ENCODE measurements around the gene GK.
"Not testable (repeated sequence)": the region's sequence is repeated elsewhere in the genome, so short reads cannot be mapped to it uniquely, and the experiment has no call there.

GK gene

GRCh38 chrX:30751497-30751896, 98.3 kb downstream of the GK start:
- no peak for DNase-seq
- Histone ChIP-seq H3K36me3 (replicated peaks) (no peaks in the 10 kb centered on the region), H3K4me3 (ENCODE audit: low read depth, low read length) (no peak overlapping the region), H3K27ac (no peak overlapping the region), H3K27me3 (replicated peaks) (no peaks in the 10 kb centered on the region)
- in situ Hi-C loops (cut with HindIII; ENCODE audit: low pct_ligation_motif_present, low sequenced_read_pairs), result no loop called here
- TF ChIP-seq, protein P1, sequence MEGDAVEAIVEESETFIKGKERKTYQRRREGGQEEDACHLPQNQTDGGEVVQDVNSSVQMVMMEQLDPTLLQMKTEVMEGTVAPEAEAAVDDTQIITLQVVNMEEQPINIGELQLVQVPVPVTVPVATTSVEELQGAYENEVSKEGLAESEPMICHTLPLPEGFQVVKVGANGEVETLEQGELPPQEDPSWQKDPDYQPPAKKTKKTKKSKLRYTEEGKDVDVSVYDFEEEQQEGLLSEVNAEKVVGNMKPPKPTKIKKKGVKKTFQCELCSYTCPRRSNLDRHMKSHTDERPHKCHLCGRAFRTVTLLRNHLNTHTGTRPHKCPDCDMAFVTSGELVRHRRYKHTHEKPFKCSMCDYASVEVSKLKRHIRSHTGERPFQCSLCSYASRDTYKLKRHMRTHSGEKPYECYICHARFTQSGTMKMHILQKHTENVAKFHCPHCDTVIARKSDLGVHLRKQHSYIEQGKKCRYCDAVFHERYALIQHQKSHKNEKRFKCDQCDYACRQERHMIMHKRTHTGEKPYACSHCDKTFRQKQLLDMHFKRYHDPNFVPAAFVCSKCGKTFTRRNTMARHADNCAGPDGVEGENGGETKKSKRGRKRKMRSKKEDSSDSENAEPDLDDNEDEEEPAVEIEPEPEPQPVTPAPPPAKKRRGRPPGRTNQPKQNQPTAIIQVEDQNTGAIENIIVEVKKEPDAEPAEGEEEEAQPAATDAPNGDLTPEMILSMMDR (IDR thresholded peaks at IDR 0.05; ENCODE audit: low read depth, low read length, missing control alignments), result no peak

DNA sequence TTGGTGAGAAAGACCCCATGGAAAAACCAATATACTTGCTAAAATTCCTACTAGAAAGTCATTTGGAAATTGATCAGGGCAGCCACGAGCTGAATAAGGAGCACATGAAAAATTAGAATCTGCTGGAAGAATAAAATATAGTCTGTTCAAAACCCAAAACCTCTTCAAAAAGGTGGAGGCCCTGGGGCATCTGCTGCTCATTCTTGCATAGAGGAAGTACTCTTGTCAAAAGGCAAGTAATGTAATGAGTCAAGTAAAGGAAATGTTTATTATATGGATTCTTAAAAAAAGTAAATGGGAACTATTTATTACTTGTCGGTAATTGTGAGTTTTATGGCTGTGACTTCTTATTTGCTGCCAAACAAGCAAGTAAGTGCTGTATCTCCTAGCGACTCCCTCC, 109.5 kb downstream of the GK start:
- no peaks in the 10 kb centered on the region for H3K27me3 ChIP-seq (replicated peaks)
- H3K27ac ChIP-seq, result no peak overlapping the region
- in situ Hi-C loops (cut with HindIII; ENCODE audit: low pct_ligation_motif_present, low sequenced_read_pairs), result no loop called here
- H3K36me3 ChIP-seq (replicated peaks), result no peaks in the 10 kb centered on the region
- no peak for DNase-seq
- H3K4me3 ChIP-seq (ENCODE audit: low read depth, low read length), result no peak overlapping the region
- TF ChIP-seq, protein P1 (IDR thresholded peaks at IDR 0.05; ENCODE audit: low read depth, low read length, missing control alignments), result no peak

DNA sequence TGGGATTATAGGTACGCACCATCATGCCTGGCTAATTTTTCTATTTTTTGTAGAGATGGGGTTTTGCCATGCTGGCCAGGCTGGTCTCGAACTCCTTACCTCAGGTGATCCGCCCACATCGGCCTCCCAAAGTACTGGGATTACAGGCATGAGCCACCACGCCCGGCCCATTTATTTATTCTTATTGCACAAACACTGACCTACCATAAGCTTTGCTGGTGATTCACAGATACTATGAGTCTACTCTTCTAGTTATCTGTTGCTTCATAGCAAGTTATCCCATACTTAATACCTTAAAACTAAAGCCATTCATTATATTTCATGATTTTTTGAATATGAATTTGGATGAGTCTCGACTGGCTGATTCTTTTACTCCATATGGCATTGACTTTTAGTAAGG, 120.5 kb downstream of the GK start:
- in situ Hi-C loops (cut with HindIII; ENCODE audit: low pct_ligation_motif_present, low sequenced_read_pairs); H3K27me3 ChIP-seq (replicated peaks); DNase-seq; H3K4me3 ChIP-seq (ENCODE audit: low read depth, low read length); H3K36me3 ChIP-seq (replicated peaks); H3K27ac ChIP-seq: not testable (repeated sequence)

GRCh38 chrX:30777575-30777974, 124.4 kb downstream of the GK start:
- H3K4me3 ChIP-seq (ENCODE audit: low read depth, low read length), result no peak overlapping the region
- H3K27me3 ChIP-seq (replicated peaks), result no peaks in the 10 kb centered on the region
- TF ChIP-seq, protein P1 (IDR thresholded peaks at IDR 0.05; ENCODE audit: low read depth, low read length, missing control alignments), result no peak
- no peaks in the 10 kb centered on the region for H3K36me3 ChIP-seq (replicated peaks)
- DNase-seq, result no peak
- no peak overlapping the region for H3K27ac ChIP-seq
- in situ Hi-C loops (cut with HindIII; ENCODE audit: low pct_ligation_motif_present, low sequenced_read_pairs), result no loop called here

DNA sequence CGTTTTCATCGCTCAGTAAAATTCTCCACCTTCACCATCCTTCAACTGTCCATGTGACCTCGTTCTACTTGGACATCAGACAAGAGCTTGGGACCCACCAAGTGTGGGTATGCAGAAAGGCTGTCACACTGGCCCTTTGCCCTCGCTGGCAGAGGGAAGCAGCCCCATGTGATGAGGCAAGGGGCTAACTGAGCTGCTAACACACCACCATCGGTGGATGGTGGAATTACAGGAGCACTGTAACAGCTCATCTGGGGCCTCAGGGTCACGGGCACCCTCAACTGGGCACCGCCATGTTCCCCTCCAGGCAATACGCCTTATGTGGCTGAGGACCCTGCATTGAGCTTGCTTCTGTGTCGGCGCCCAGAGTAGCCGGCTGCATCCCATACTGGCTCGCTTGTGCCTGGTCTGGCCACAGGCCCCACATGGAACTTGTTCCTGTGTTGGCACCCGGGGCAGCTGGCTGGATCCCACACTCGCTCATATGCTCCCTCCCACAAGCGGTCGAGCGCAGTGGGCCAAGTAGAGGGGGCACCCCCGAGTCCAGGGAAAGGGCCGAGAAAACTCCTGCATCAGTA, 126.3 kb downstream of the GK start:
- in situ Hi-C loops (cut with HindIII; ENCODE audit: low pct_ligation_motif_present, low sequenced_read_pairs), result no loop called here
- Histone ChIP-seq H3K4me3 (ENCODE audit: low read depth, low read length) (no peak overlapping the region), H3K27ac (no peak overlapping the region), H3K36me3 (replicated peaks) (no peaks in the 10 kb centered on the region), H3K27me3 (replicated peaks) (no peaks in the 10 kb centered on the region)
- TF ChIP-seq, protein P1 (IDR thresholded peaks at IDR 0.05; ENCODE audit: low read depth, low read length, missing control alignments), result no peak
- no peak for DNase-seq
